Loucy (cell line): ENCODE measurements around the gene SH3BGRL.

Experiments
- H2AFZ ChIP-seq: fragments of 200-600 bp; sonication (generic); 2 replicates; pipeline ENCODE4 v1.6.0; 2016; ENCODE audit warnings: antibody characterized with exemption, mild to moderate bottlenecking, low read length, moderate library complexity
- H3F3A ChIP-seq: fragments of 200-600 bp; 2 replicates; pipeline ENCODE4 v1.6.0; 2016; ENCODE audit warnings: antibody characterized with exemption, low read depth, mild to moderate bottlenecking
- H3K27me3 ChIP-seq: fragments of 200-600 bp; sonication (generic); 2 replicates; pipeline ENCODE4 v1.6.1; 2014; ENCODE audit warnings: low read length, mild to moderate bottlenecking; ENCODE audit not compliant: insufficient read depth, poor library complexity, severe bottlenecking
- H3K36me3 ChIP-seq: fragments of 200-600 bp; sonication (generic); 2 replicates; pipeline ENCODE4 v1.6.1; 2016; ENCODE audit warnings: low read length; ENCODE audit not compliant: insufficient read depth
- H3K4me1 ChIP-seq: fragments of 200-600 bp; sonication (generic); 2 replicates; pipeline ENCODE4 v1.5.1; 2014; ENCODE audit warnings: low read length, mild to moderate bottlenecking; ENCODE audit not compliant: insufficient read depth, poor library complexity, severe bottlenecking
- H3K4me2 ChIP-seq: fragments of 200-600 bp; sonication (generic); 2 replicates; pipeline ENCODE4 v1.6.0; 2014; ENCODE audit warnings: antibody characterized with exemption, low read length, low read depth, mild to moderate bottlenecking; ENCODE audit not compliant: poor library complexity, severe bottlenecking
- H3K4me3 ChIP-seq: fragments of 200-600 bp; sonication (generic); 2 replicates; pipeline ENCODE4 v1.5.1; 2014; ENCODE audit warnings: low read length, mild to moderate bottlenecking, mixed read lengths; ENCODE audit not compliant: poor library complexity, severe bottlenecking
- H3K79me2 ChIP-seq: fragments of 200-600 bp; sonication (generic); 2 replicates; pipeline ENCODE4 v1.6.1; 2014; ENCODE audit warnings: low read length; ENCODE audit not compliant: insufficient read depth
- H3K9ac ChIP-seq: fragments of 200-600 bp; sonication (generic); 2 replicates; pipeline ENCODE4 v1.6.0; 2014; ENCODE audit warnings: mild to moderate bottlenecking, low read depth, low read length, moderate library complexity; ENCODE audit not compliant: poor library complexity, severe bottlenecking
- H3K9me2 ChIP-seq: fragments of 200-600 bp; sonication (generic); replicated peaks from 2 replicates; pipeline ENCODE4 v1.6.1; 2016; ENCODE audit warnings: low read depth, low read length, mixed read lengths
- H3K9me3 ChIP-seq: fragments of 200-600 bp; sonication (generic); 2 replicates; pipeline ENCODE4 v1.6.1; 2014; ENCODE audit warnings: mild to moderate bottlenecking, antibody characterized with exemption, low read length, low read depth; ENCODE audit not compliant: insufficient read depth
- H4K20me1 ChIP-seq: fragments of 200-600 bp; sonication (generic); 2 replicates; pipeline ENCODE4 v1.6.0; 2014; ENCODE audit warnings: antibody characterized with exemption, low read length, mild to moderate bottlenecking; ENCODE audit not compliant: insufficient read depth, poor library complexity, severe bottlenecking
- CTCF ChIP-seq: fragments of 200-600 bp; sonication (generic); conservative IDR thresholded peaks from 2 replicates; pipeline ENCODE4 v1.5.1; 2014; ENCODE audit warnings: mild to moderate bottlenecking, antibody characterized with exemption, low read length
- EZH2phosphoT487 ChIP-seq: fragments of 200-600 bp; IDR thresholded peaks from 2 replicates; pipeline ENCODE4 v1.6.1; 2018; ENCODE audit warnings: antibody characterized with exemption, mild to moderate bottlenecking, moderate library complexity, borderline replicate concordance

Gene SH3BGRL

GRCh38 chrX:81232218-81232617, 30.3 kb downstream of the SH3BGRL start:
- Histone ChIP-seq H3K4me3 (no peak overlapping the region), H3K9ac (no peak overlapping the region), H3K79me2 (peaks cover 32% of the 10 kb centered on the region; the same call in 1 of the 2 replicates), H3K4me1 (no peaks in the 10 kb centered on the region), H4K20me1 (no peaks in the 10 kb centered on the region), H3F3A (no peaks in the 10 kb centered on the region), H3K4me2 (no peak overlapping the region), H3K36me3 (no peaks in the 10 kb centered on the region), H3K9me3 (no peaks in the 10 kb centered on the region), H3K9me2 (no peaks in the 10 kb centered on the region), H2AFZ (no peak overlapping the region), H3K27me3 (no peaks in the 10 kb centered on the region)
- TF ChIP-seq EZH2phosphoT487 (no peak), CTCF (no peak)

- H3K79me2 ChIP-seq: peaks cover 12% of the 10 kb centered on the region; the same call in 1 of the 2 replicates
- H4K20me1 ChIP-seq: no peaks in the 10 kb centered on the region
- no peaks in the 10 kb centered on the region for H3F3A ChIP-seq
- H3K27me3 ChIP-seq: no peaks in the 10 kb centered on the region
- H3K4me1 ChIP-seq: no peaks in the 10 kb centered on the region
- H2AFZ ChIP-seq: no peak overlapping the region
- no peaks in the 10 kb centered on the region for H3K9me2 ChIP-seq
- no peak overlapping the region for H3K4me3 ChIP-seq
- H3K4me2 ChIP-seq: no peak overlapping the region
- H3K36me3 ChIP-seq: peaks cover 18% of the 10 kb centered on the region; the same call in 1 of the 2 replicates
- H3K9ac ChIP-seq: no peak overlapping the region
- TF ChIP-seq CTCF: no peak
- no peak for TF ChIP-seq EZH2phosphoT487
- peaks cover 9% of the 10 kb centered on the region; the same call in 1 of the 2 replicates for H3K9me3 ChIP-seq
These were observed 35.6 kb downstream of the SH3BGRL start for GRCh38 chrX:81237516-81237915.

GRCh38 chrX:81238166-81238565, 36.3 kb downstream of the SH3BGRL start:
- peaks cover 9% of the 10 kb centered on the region; the same call in 1 of the 2 replicates for H3K9me3 ChIP-seq
- H3K9me2 ChIP-seq: no peaks in the 10 kb centered on the region
- no peaks in the 10 kb centered on the region for H3K27me3 ChIP-seq
- H3K4me2 ChIP-seq: no peak overlapping the region
- peaks cover 18% of the 10 kb centered on the region; the same call in 1 of the 2 replicates for H3K36me3 ChIP-seq
- no peaks in the 10 kb centered on the region for H4K20me1 ChIP-seq
- H3K4me1 ChIP-seq: no peaks in the 10 kb centered on the region
- H3F3A ChIP-seq: no peaks in the 10 kb centered on the region
- H3K4me3 ChIP-seq: no peak overlapping the region
- H2AFZ ChIP-seq: no peak overlapping the region
- no peak for TF ChIP-seq CTCF
- TF ChIP-seq EZH2phosphoT487: no peak
- peaks cover 10% of the 10 kb centered on the region; the same call in 1 of the 2 replicates for H3K79me2 ChIP-seq
- H3K9ac ChIP-seq: no peak overlapping the region
